ENCODE data around the gene RBM17.
"Not testable (repeated sequence)": the region's sequence is repeated elsewhere in the genome, so short reads cannot be mapped to it uniquely, and the experiment has no call there.

The RBM17 gene

DNA sequence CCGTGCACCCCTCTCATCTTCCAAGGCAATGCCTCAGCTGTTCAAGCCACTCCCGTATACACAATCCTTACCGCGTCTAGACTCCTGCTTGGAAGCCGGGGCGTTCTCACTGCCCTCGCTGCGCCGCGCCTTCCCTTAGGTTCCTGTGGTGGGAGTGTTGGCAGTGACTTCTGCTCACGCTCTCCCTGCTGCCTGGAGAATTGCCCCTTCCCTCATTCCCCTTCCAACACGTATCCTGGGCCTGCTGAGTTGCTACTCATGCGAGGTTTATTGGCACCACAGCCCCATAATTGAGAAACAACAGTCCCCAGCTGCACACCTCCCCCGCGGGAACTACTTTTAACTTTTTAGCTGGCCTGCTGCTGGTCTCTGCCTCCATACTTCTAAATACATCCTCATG lies 31.9 kb downstream of the RBM17 start:
- H3K9ac ChIP-seq (ENCODE audit: low read length), result no peak overlapping the region
- H3K4me3 ChIP-seq (ENCODE audit: low read length), result no peak overlapping the region
- H3K36me3 ChIP-seq (ENCODE audit: control insufficient read depth, insufficient read depth, low read length), result no peaks in the 10 kb centered on the region
- peaks cover 3% of the 10 kb centered on the region for H3K4me1 ChIP-seq (ENCODE audit: control insufficient read depth, insufficient read depth, low read length)
- no peaks in the 10 kb centered on the region for H3K9me3 ChIP-seq (ENCODE audit: control insufficient read depth, low read length)
- no peaks in the 10 kb centered on the region for H3K27me3 ChIP-seq (ENCODE audit: control insufficient read depth, insufficient read depth, low read length)

DNA sequence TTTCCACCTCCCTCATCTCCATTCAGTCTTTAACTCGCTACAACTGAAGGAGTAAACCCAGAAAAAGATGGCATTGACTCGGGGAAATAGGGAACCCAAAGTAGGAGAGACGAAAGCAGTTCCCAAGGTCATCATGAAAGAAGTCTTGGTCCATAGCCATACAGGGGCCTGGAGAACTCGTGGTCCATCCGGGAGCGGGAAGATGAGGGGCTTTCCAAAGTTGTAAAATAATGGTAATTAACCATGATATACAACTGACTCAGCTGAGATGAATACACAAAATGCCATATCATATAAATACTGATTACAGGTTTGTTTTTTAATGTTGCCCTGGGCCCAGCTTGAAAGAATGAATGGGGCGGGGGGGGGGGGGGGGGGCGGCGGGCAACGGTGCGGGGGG lies 32.3 kb downstream of the RBM17 start:
- no peaks in the 10 kb centered on the region for H3K36me3 ChIP-seq (ENCODE audit: control insufficient read depth, insufficient read depth, low read length)

DNA sequence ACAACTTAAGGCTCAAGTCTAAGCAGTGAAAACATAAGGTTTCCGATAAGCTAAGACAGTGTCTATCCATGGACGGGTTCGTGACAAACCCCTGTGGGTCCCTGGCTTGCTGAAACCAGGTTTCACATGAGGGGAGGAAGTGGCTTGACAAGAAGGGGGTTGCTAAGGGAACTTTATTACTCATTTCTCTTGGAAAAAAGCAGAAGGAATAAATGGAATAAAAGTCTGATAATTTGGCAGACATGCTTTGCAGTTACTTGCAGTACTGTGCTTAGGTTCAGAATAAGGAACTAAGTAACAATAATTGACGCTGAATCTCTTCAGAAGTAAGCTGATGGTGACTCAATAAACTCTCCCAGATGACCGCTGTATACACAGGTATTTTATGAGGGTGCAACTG lies 34.7 kb downstream of the RBM17 start:
- H3K4me1 ChIP-seq (ENCODE audit: control insufficient read depth, insufficient read depth, low read length), result peaks cover 4% of the 10 kb centered on the region
- H3K36me3 ChIP-seq (ENCODE audit: control insufficient read depth, insufficient read depth, low read length), result no peaks in the 10 kb centered on the region
- H3K27me3 ChIP-seq (ENCODE audit: control insufficient read depth, insufficient read depth, low read length), result no peaks in the 10 kb centered on the region
- H3K4me3 ChIP-seq (ENCODE audit: low read length), result no peak overlapping the region
- H3K9me3 ChIP-seq (ENCODE audit: control insufficient read depth, low read length), result no peaks in the 10 kb centered on the region
- H3K9ac ChIP-seq (ENCODE audit: low read length), result no peak overlapping the region

More for the DNA sequence above, 32.3 kb downstream of the RBM17 start:
- H3K9me3 ChIP-seq (ENCODE audit: control insufficient read depth, low read length), result no peaks in the 10 kb centered on the region
- H3K9ac ChIP-seq (ENCODE audit: low read length), result no peak overlapping the region
- H3K4me1 ChIP-seq (ENCODE audit: control insufficient read depth, insufficient read depth, low read length), result peaks cover 3% of the 10 kb centered on the region
- H3K4me3 ChIP-seq (ENCODE audit: low read length), result no peak overlapping the region
- no peaks in the 10 kb centered on the region for H3K27me3 ChIP-seq (ENCODE audit: control insufficient read depth, insufficient read depth, low read length)

DNA sequence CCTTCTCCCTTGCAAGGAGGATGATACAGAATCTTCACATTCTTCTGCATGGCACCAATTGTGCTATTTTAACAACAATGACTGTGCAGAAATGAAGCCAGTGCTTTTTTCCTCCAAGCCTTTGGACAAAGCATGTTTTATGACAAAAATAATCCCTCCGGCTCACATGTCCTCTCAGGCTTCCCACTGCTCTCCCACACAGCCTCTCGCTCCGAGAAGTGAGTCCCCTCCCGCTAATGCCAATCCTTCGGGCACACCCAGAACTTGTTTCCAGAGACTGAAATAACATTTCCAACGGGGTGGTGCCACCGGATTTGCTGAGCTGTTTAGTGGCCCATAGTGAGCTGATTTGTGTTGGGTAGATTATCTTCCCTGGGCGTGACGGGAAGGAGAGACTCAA lies 35.8 kb downstream of the RBM17 start:
- Histone ChIP-seq H3K36me3 (ENCODE audit: control insufficient read depth, insufficient read depth, low read length) (no peaks in the 10 kb centered on the region), H3K4me1 (ENCODE audit: control insufficient read depth, insufficient read depth, low read length) (peaks cover 9% of the 10 kb centered on the region), H3K4me3 (ENCODE audit: low read length) (no peak overlapping the region), H3K9ac (ENCODE audit: low read length) (no peak overlapping the region), H3K9me3 (ENCODE audit: control insufficient read depth, low read length) (no peaks in the 10 kb centered on the region), H3K27me3 (ENCODE audit: control insufficient read depth, insufficient read depth, low read length) (no peaks in the 10 kb centered on the region)

DNA sequence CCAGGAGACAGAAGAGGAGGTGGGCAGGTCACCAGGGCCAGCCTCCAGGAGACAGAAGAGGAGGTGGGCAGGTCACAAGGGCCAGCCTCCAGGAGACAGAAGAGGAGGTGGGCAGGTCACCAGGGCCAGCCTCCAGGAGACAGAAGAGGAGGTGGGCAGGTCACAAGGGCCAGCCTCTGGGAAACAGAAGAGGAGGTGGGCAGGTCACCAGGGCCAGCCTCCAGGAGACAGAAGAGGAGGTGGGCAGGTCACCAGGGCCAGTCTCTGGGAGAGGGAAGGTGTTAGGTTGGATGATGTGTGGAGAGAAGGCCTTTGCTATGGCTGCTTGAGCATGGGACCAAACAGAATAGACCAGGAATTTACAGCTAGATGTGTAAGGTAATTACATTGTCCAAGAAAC lies 38.6 kb downstream of the RBM17 start:
- H3K4me3 ChIP-seq (ENCODE audit: low read length); H3K4me1 ChIP-seq (ENCODE audit: control insufficient read depth, insufficient read depth, low read length); H3K9ac ChIP-seq (ENCODE audit: low read length); H3K9me3 ChIP-seq (ENCODE audit: control insufficient read depth, low read length); H3K27me3 ChIP-seq (ENCODE audit: control insufficient read depth, insufficient read depth, low read length); H3K36me3 ChIP-seq (ENCODE audit: control insufficient read depth, insufficient read depth, low read length): not testable (repeated sequence)

DNA sequence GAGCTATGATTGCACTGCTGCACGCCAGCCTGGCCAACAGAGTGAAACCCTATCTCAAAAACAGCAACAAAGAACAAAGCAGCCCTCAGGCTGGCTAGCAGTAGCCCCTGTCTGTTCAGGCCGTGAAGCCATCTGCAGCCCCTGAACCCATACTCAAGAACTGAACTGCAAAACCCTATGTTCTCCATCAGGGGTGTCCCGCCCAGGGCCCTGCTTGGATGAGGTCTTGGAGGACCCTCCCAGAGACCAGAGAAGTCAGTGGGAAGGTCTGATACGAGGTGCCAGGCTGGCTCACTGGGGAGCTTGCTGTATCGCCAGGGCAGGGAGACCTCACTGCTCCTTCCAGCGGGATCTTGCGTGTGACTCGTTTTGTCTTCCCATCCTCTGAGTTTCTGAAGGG lies 39.3 kb downstream of the RBM17 start:
- H3K27me3 ChIP-seq (ENCODE audit: control insufficient read depth, insufficient read depth, low read length), result no peaks in the 10 kb centered on the region
- no peak overlapping the region for H3K4me3 ChIP-seq (ENCODE audit: low read length)
- H3K4me1 ChIP-seq (ENCODE audit: control insufficient read depth, insufficient read depth, low read length), result peaks cover 9% of the 10 kb centered on the region
- no peaks in the 10 kb centered on the region for H3K36me3 ChIP-seq (ENCODE audit: control insufficient read depth, insufficient read depth, low read length)
- no peak overlapping the region for H3K9ac ChIP-seq (ENCODE audit: low read length)
- H3K9me3 ChIP-seq (ENCODE audit: control insufficient read depth, low read length), result no peaks in the 10 kb centered on the region

DNA sequence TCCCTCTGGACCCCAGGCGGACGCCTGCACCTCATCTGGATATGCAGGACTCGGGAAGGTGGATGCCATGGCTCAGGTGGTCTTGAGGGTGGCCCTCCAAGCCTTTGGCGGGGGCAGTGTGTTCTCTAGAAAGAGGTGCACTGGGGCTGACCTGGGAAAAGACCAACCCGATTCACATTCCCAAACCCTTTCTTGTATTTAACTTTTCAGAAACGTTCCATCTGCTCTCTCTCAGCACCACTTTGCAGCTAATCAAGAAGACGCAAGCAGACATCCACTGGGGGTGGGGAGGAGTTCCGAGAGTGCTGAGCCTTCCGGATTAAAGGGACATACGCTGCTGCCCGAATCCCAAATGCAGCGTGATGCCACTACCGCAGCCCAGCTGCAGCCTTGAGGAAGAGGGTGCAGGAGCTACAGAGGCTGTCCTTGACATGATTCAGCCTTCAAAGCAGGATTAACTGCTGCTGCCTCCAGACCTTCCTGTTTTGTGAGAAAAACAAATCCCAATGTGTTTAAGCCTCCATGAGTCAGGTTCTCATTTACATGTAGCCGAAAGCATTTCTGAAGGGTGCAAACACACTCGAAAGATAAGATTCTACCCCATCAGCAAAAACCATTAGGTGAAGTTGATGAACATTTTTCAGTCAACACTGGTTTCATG lies 39.9 kb downstream of the RBM17 start:
- Histone ChIP-seq H3K4me3 (ENCODE audit: low read length) (no peak overlapping the region), H3K4me1 (ENCODE audit: control insufficient read depth, insufficient read depth, low read length) (peaks cover 9% of the 10 kb centered on the region), H3K27me3 (ENCODE audit: control insufficient read depth, insufficient read depth, low read length) (no peaks in the 10 kb centered on the region), H3K9ac (ENCODE audit: low read length) (no peak overlapping the region), H3K9me3 (ENCODE audit: control insufficient read depth, low read length) (no peaks in the 10 kb centered on the region), H3K36me3 (ENCODE audit: control insufficient read depth, insufficient read depth, low read length) (no peaks in the 10 kb centered on the region)

DNA sequence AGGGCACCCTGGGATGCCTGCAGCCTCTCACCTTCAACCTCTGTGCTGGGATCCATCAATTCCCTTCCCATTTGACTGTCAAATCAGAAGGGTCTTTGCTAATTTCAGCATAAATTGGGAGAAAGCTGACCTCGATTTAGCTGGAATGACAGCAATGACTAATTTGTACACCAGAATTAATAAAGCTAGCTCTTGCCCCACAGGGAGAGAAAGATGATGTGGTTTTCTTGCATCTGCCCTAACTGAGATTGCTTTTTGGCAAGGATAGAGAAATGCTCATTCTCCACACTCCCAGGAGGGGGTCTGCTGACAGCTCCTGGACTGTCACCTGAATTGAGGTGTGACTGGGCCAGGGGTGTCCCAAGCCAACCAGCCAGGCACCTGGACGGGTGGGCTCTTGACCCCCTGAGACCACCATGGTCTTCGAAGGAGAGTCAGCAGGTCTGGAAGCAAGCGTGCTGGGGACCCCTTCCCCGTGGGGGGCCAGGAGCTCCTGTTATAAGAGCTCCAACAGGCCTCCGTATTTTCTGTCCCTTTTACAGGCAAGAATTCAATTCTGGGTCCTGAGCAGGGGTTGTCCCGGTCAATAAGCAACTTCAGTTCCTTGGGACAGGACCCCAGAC lies 42.1 kb downstream of the RBM17 start:
- Histone ChIP-seq H3K36me3 (ENCODE audit: control insufficient read depth, insufficient read depth, low read length) (no peaks in the 10 kb centered on the region), H3K9me3 (ENCODE audit: control insufficient read depth, low read length) (no peaks in the 10 kb centered on the region), H3K27me3 (ENCODE audit: control insufficient read depth, insufficient read depth, low read length) (no peaks in the 10 kb centered on the region), H3K4me3 (ENCODE audit: low read length) (no peak overlapping the region), H3K9ac (ENCODE audit: low read length) (no peak overlapping the region), H3K4me1 (ENCODE audit: control insufficient read depth, insufficient read depth, low read length) (peaks cover 5% of the 10 kb centered on the region)

DNA sequence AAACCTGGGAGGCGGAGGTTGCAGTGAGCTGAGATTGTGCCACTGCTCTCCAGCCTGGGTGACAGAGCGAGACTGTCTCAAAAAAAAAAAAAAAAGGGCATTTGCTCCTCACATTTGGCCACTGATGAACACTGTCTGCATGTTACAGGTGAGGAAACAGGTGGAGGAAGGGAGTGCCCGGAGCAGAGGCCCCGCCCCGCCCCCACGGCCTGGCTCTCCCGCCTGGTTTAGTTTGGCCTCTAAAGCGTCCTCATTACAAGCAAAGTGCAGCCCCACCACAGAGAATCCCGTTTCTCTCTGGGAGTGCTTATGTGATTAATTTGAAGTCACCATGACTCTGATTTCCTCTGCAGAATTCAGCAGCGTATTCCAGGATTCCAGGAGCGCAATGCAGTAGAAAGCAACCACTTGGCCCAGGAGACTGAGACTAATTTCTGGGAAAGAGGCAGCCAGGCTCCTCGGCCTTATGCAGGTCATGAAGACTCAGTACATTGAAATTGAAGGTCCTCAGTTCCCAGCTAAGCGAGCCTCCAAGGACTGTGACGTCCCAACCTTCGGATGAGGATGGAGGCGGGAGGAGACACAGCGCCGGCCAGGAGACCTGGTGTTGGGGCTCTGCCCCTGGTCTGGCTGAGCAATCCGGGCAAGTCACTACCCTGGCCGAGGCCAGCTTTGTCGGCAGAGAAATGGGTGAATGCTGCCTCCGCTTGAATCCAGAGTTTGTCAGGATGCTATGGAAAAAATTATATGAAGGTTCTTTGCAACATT lies 44.7 kb downstream of the RBM17 start:
- Histone ChIP-seq H3K9ac (ENCODE audit: low read length) (no peak overlapping the region), H3K36me3 (ENCODE audit: control insufficient read depth, insufficient read depth, low read length) (no peaks in the 10 kb centered on the region), H3K4me3 (ENCODE audit: low read length) (no peak overlapping the region), H3K4me1 (ENCODE audit: control insufficient read depth, insufficient read depth, low read length) (peaks cover 5% of the 10 kb centered on the region), H3K27me3 (ENCODE audit: control insufficient read depth, insufficient read depth, low read length) (peaks cover 7% of the 10 kb centered on the region), H3K9me3 (ENCODE audit: control insufficient read depth, low read length) (no peaks in the 10 kb centered on the region)

DNA sequence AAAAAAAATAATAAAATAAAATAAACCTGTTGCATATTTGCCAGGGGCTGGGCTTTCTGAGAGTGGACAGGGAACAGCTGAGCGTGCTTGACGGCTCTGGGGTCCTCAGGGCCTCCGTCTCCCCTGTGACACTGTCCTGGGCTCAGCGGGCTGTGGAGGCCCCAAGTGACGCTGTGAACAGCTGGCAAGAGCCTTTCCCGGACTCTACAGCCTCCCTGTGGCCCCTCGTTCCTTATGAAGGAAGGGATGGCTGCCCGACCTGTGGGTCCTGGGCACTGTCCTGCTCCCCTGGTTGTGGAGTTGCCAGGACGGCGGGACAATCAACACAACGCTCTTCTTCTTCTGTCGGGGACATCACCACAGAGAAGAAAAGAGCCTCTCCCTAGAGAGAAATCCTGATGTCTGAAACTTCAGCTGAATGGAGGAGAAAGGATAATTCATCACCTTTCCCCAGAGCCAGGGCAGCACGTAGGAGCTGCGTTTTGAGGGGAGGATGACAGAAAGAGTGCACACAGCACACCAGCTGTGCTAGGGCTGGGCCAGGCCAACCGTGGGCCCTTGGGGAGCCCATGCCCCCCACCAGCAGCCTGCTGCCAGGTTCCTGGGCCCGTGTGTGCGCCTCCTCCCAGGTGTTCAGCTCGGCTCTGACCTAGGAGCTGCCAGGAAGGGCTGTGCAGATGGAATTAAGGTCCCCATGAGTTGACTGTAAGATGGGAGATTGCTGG lies 45.4 kb downstream of the RBM17 start:
- no peak overlapping the region for H3K4me3 ChIP-seq (ENCODE audit: low read length)
- H3K4me1 ChIP-seq (ENCODE audit: control insufficient read depth, insufficient read depth, low read length), result no peaks in the 10 kb centered on the region
- no peaks in the 10 kb centered on the region for H3K36me3 ChIP-seq (ENCODE audit: control insufficient read depth, insufficient read depth, low read length)

DNA sequence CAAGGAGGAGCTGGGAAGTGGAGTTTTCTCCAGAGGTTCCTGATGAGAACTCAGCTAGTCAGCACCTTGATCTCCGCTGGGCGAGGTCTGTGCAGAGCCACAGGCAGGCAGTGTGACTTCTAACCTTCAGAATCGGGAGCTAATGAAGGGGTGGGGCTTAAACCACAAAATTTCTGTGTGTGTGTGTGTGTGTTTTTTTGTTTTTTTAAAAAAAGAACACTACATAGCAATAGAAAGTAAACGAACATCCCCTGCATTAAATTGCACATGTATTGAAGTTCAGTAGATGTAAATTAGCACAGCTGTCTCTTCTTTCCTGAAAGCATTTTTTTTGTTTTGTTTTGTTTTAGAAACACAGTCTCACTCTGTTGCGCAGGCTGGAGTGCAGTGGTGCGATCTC lies 46.2 kb downstream of the RBM17 start:
- H3K27me3 ChIP-seq (ENCODE audit: control insufficient read depth, insufficient read depth, low read length), result peaks cover 7% of the 10 kb centered on the region
- no peaks in the 10 kb centered on the region for H3K4me1 ChIP-seq (ENCODE audit: control insufficient read depth, insufficient read depth, low read length)
- H3K4me3 ChIP-seq (ENCODE audit: low read length), result no peak overlapping the region
- H3K9me3 ChIP-seq (ENCODE audit: control insufficient read depth, low read length), result no peaks in the 10 kb centered on the region
- no peak overlapping the region for H3K9ac ChIP-seq (ENCODE audit: low read length)
- no peaks in the 10 kb centered on the region for H3K36me3 ChIP-seq (ENCODE audit: control insufficient read depth, insufficient read depth, low read length)

More for the DNA sequence above, 45.4 kb downstream of the RBM17 start:
- Histone ChIP-seq H3K27me3 (ENCODE audit: control insufficient read depth, insufficient read depth, low read length) (peaks cover 7% of the 10 kb centered on the region), H3K9me3 (ENCODE audit: control insufficient read depth, low read length) (no peaks in the 10 kb centered on the region), H3K9ac (ENCODE audit: low read length) (no peak overlapping the region)
